ENCODE data around the gene CHKB. TPM values are rescaled to one million over a fixed set of nuclear protein-coding genes. Genes with fewer than 3 reads are reported as not detected.
A peak's percentile ranks its signal among the peaks of the same experiment; 100 is the strongest.

CHKB gene
- total and polyA plus RNA-seq, 2 donors (not counting 1 experiment from before 2014, with no cell fraction given): 21.9 to 22.8 TPM

GRCh38 chr22:50612528-50613221 lies 30.0 kb upstream of the CHKB start:
- Histone ChIP-seq H3K36me3 (ENCODE audit: control insufficient read depth, insufficient read depth, low read length) (no peaks in the 10 kb centered on the region), H3K27me3 (ENCODE audit: control insufficient read depth, insufficient read depth, low read length) (no peaks in the 10 kb centered on the region), H3K79me2 (ENCODE audit: control insufficient read depth, insufficient read depth, low read length) (no peaks in the 10 kb centered on the region), H3K4me1 (ENCODE audit: control insufficient read depth, extremely low read depth, insufficient read depth, low read length) (no peaks in the 10 kb centered on the region), H4K20me1 (ENCODE audit: control insufficient read depth, extremely low read depth, insufficient read depth, low read length) (no peaks in the 10 kb centered on the region), H3K9me3 (ENCODE audit: control insufficient read depth, insufficient read depth, low read depth, low read length) (no peaks in the 10 kb centered on the region), H2AFZ (ENCODE audit: low read length) (no peak overlapping the region), H3K4me3 (replicated peaks in 1 of 4; ENCODE audit: control extremely low read depth in 1 of 4, insufficient read depth in 1 of 4, low read depth in 3 of 4, low read length in 4 of 4) (no peak overlapping the region), H3K27ac (ENCODE audit: insufficient read depth, low read length) (no peak overlapping the region), H3K9ac (ENCODE audit: insufficient read depth, low read length) (no peak overlapping the region), H3K4me2 (ENCODE audit: extremely low read depth, insufficient read depth, low read length) (no peak overlapping the region)
- no peak for TF ChIP-seq CTCF (conservative IDR thresholded peaks at IDR 0.05 in 1 of 2, IDR thresholded peaks at IDR 0.05 in 1 of 2; ENCODE audit: low read depth in 1 of 2, low read length in 2 of 2)
- TF ChIP-seq EZH2 (IDR thresholded peaks at IDR 0.05; ENCODE audit: low read length, missing control alignments): peak; percentile 23
- no peak for DNase-seq (ENCODE audit: low read depth in 2 of 2)

- Histone ChIP-seq H3K27ac (ENCODE audit: insufficient read depth, low read length) (no peak overlapping the region), H3K4me1 (ENCODE audit: control insufficient read depth, extremely low read depth, insufficient read depth, low read length) (no peaks in the 10 kb centered on the region), H4K20me1 (ENCODE audit: control insufficient read depth, extremely low read depth, insufficient read depth, low read length) (no peaks in the 10 kb centered on the region), H3K4me3 (replicated peaks in 1 of 4; ENCODE audit: control extremely low read depth in 1 of 4, insufficient read depth in 1 of 4, low read depth in 3 of 4, low read length in 4 of 4) (no peak overlapping the region), H3K9ac (ENCODE audit: insufficient read depth, low read length) (no peak overlapping the region), H3K4me2 (ENCODE audit: extremely low read depth, insufficient read depth, low read length) (no peak overlapping the region), H3K9me3 (ENCODE audit: control insufficient read depth, insufficient read depth, low read depth, low read length) (no peaks in the 10 kb centered on the region), H3K79me2 (ENCODE audit: control insufficient read depth, insufficient read depth, low read length) (no peaks in the 10 kb centered on the region), H3K36me3 (ENCODE audit: control insufficient read depth, insufficient read depth, low read length) (no peaks in the 10 kb centered on the region), H3K27me3 (ENCODE audit: control insufficient read depth, insufficient read depth, low read length) (no peaks in the 10 kb centered on the region), H2AFZ (ENCODE audit: low read length) (no peak overlapping the region)
- TF ChIP-seq CTCF (conservative IDR thresholded peaks at IDR 0.05 in 1 of 2, IDR thresholded peaks at IDR 0.05 in 1 of 2; ENCODE audit: low read depth in 1 of 2, low read length in 2 of 2) (no peak), EZH2 (IDR thresholded peaks at IDR 0.05; ENCODE audit: low read length, missing control alignments) (no peak)
- no peak for DNase-seq (ENCODE audit: low read depth in 2 of 2)
These were observed 29.5 kb upstream of the CHKB start for GRCh38 chr22:50612168-50612527.

GRCh38 chr22:50611341-50612060 lies 28.9 kb upstream of the CHKB start:
- no peak overlapping the region for H2AFZ ChIP-seq (ENCODE audit: low read length)
- H3K9ac ChIP-seq (ENCODE audit: insufficient read depth, low read length): no peak overlapping the region
- no peak overlapping the region for H3K27ac ChIP-seq (ENCODE audit: insufficient read depth, low read length)
- TF ChIP-seq EZH2 (IDR thresholded peaks at IDR 0.05; ENCODE audit: low read length, missing control alignments) (no peak), CTCF (conservative IDR thresholded peaks at IDR 0.05 in 1 of 2, IDR thresholded peaks at IDR 0.05 in 1 of 2; ENCODE audit: low read depth in 1 of 2, low read length in 2 of 2) (no peak)
- no peak for DNase-seq (ENCODE audit: low read depth in 2 of 2)
- H3K4me3 ChIP-seq (replicated peaks in 1 of 4; ENCODE audit: control extremely low read depth in 1 of 4, insufficient read depth in 1 of 4, low read depth in 3 of 4, low read length in 4 of 4): no peak overlapping the region
- H3K4me1 ChIP-seq (ENCODE audit: control insufficient read depth, extremely low read depth, insufficient read depth, low read length): no peaks in the 10 kb centered on the region
- no peak overlapping the region for H3K4me2 ChIP-seq (ENCODE audit: extremely low read depth, insufficient read depth, low read length)
- no peaks in the 10 kb centered on the region for H3K79me2 ChIP-seq (ENCODE audit: control insufficient read depth, insufficient read depth, low read length)
- no peaks in the 10 kb centered on the region for H4K20me1 ChIP-seq (ENCODE audit: control insufficient read depth, extremely low read depth, insufficient read depth, low read length)
- H3K27me3 ChIP-seq (ENCODE audit: control insufficient read depth, insufficient read depth, low read length): no peaks in the 10 kb centered on the region
- no peaks in the 10 kb centered on the region for H3K36me3 ChIP-seq (ENCODE audit: control insufficient read depth, insufficient read depth, low read length)
- H3K9me3 ChIP-seq (ENCODE audit: control insufficient read depth, insufficient read depth, low read depth, low read length): no peaks in the 10 kb centered on the region

Data from fibroblast of lung (primary cell).